GM15510 (cell line): ENCODE results near the gene ATAD2B.

Experiments used
- POLR2A ChIP-seq: IDR thresholded peaks from 3 replicates; pipeline ENCODE4 v1.6.1; 2011; ENCODE audit warnings: borderline replicate concordance; ENCODE audit not compliant: insufficient read length; ENCODE audit errors: extremely low read depth

ATAD2B gene

DNA sequence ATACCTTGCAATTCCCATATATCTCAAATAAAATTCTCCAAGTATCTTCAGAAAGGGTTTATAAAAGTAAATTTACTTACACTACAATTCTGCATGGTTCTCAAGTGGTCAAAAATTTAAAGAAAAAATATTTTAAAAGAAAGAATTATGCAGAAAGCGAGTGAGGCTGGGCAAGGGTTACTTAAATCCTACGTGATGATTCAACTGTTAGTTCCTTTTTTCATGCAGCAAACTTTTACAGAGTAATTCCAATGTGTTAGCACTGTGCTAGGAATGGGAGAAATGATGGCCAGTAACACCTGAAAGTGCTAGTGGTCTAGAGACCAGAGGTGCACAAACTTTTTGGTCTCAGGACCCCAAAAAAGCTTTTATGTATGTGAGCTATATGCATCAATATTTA lies 133.4 kb downstream of the ATAD2B start:
- TF ChIP-seq POLR2A = no peak

DNA sequence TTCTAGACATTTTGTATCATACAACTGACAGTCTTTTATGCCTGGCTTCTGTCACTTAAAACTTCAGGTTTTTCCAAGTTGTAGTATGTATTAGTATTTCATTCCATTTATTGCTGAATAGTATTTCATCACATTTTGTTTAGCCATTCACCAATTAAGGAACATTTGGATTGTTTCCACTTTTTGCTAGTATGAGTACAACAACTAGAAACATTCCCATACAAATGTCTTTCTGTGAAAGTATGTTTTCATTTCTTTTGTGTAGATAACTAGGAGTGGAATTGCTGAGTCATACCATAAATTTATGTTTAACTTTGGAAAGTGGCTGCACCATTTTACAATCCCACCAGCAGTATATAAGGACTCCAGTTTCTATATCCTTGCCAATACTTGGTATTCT lies 135.9 kb downstream of the ATAD2B start:
- no peak for TF ChIP-seq POLR2A

- TF ChIP-seq POLR2A = no peak
These were observed 137.9 kb downstream of the ATAD2B start for GRCh38 chr2:23789012-23789411.

DNA sequence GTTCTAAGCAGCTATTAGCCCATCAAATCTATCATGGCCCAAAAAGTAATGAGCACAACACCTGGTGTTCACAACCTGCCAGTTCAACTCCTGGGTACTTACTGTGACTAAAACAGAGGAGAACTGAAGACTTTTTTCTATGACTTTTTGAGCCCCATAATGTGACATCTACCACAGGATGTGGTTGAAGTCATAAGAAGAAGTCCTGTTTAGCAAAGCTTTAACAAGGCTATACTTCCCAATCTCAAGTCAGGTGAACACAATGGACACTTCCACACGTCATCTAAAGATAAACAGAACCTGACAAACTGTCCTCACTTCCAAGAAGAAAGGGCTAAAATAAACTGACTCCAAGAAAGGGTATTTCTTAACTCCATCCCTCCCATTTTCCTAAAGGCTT lies 138.8 kb downstream of the ATAD2B start:
- TF ChIP-seq POLR2A = no peak

DNA sequence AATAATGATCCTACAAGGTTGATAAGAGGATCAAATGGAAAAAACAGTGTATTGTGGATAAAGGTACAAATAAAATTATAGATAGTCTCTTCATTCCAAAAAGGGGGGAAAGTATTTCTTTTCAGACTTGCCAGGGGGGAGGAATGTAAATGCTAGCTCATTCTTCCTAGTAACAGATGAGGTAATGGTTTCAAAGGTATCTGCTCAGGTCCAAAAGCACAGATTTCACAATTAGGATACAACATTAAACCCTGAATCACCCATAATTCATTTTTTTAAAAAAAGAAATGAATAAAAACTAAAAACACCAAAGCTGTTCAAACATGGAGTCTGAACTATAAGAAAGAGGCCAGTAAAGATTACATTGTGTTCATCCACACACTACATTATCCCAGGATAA lies 142.0 kb downstream of the ATAD2B start:
- no peak for TF ChIP-seq POLR2A

- TF ChIP-seq POLR2A = no peak
These were observed 144.3 kb downstream of the ATAD2B start for GRCh38 chr2:23782646-23783045.

- no peak for TF ChIP-seq POLR2A
These were observed 144.8 kb downstream of the ATAD2B start for GRCh38 chr2:23782126-23782525.

GRCh38 chr2:23777826-23778225 lies 149.1 kb downstream of the ATAD2B start:
- TF ChIP-seq POLR2A = no peak

- TF ChIP-seq POLR2A = no peak
These were observed 150.9 kb downstream of the ATAD2B start for GRCh38 chr2:23776021-23776420.

DNA sequence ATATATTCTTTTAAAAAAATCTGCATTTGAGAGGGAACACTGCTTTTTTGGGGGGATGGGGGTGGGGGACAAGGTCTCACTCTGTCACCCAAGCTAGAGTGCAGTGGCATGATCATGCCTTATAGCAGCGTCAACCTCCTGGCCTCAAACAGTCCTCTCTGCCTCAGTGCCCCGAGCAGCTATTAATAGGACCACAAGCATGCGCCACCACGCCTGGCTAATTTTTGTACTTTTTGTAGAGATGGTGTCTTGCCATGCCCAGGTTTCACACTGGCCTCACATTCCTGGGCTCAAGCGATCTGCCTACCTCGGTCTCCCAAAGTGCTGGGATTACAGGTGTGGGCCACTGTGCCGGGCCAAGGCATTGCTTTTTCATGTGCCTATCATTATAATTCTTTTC lies 154.2 kb downstream of the ATAD2B start:
- TF ChIP-seq POLR2A = no peak

GRCh38 chr2:23772056-23772455 lies 154.9 kb downstream of the ATAD2B start:
- TF ChIP-seq POLR2A = no peak

- TF ChIP-seq POLR2A = no peak
These were observed 157.6 kb downstream of the ATAD2B start for GRCh38 chr2:23769364-23769763.

DNA sequence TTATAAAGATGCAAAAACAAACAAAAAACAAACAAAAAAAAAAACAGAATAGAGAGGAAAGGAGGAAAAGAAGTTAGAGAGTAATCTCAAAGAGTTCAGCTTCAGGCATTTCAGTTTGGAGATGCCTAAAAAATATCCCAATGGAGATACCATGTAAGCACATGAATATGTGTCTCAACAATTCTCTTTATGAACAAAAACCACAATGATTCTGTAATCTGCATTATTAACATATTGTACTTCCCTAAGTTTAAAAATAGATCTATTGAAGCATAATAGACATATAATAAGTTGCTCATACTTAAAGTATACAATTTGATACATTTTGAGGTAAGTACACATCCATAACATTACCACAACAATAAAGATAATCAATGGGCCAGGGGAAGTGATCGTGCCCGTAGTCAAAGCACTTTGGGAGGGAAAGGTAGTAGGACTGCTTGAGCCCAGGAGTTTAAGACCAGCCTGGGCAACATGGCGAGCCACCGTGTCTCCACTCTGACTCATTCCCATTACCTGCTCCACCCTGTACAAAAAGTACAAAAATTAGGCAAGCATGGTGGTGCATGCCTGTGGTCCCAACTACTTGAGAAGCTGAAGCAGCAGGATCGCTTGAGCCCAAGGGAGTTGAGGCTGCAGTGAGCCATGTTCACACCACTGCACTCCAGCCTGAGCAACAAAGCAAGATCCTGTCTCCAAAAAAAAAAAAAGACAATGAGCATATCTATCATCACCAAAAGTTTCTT lies 158.9 kb downstream of the ATAD2B start:
- TF ChIP-seq POLR2A = no peak

GRCh38 chr2:23762141-23762540 lies 164.8 kb downstream of the ATAD2B start:
- TF ChIP-seq POLR2A = no peak

DNA sequence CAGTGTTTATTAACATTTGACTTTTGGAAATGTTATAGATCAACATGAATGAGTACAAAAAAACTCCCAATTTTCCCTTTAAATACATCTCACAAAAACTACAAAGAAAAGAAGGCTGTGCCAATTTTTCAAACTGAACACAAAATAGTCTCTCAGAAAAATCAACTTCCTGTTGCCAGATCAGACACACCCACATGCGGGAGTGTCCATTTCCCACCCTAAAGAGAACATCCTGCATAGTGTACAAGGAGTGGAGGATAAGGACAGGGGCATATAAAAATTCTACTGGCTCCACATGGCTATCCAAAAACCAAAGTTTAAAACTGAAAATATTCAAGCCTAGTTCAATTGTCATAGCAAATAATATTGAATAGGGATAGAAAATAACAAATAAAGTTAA lies 165.3 kb downstream of the ATAD2B start:
- no peak for TF ChIP-seq POLR2A

GRCh38 chr2:23760736-23761135 lies 166.2 kb downstream of the ATAD2B start:
- no peak for TF ChIP-seq POLR2A
